ENCODE results near the gene ENO2.
"Not testable (repeated sequence)": the region's sequence is repeated elsewhere in the genome, so short reads cannot be mapped to it uniquely, and the experiment has no call there.

The ENO2 gene

DNA sequence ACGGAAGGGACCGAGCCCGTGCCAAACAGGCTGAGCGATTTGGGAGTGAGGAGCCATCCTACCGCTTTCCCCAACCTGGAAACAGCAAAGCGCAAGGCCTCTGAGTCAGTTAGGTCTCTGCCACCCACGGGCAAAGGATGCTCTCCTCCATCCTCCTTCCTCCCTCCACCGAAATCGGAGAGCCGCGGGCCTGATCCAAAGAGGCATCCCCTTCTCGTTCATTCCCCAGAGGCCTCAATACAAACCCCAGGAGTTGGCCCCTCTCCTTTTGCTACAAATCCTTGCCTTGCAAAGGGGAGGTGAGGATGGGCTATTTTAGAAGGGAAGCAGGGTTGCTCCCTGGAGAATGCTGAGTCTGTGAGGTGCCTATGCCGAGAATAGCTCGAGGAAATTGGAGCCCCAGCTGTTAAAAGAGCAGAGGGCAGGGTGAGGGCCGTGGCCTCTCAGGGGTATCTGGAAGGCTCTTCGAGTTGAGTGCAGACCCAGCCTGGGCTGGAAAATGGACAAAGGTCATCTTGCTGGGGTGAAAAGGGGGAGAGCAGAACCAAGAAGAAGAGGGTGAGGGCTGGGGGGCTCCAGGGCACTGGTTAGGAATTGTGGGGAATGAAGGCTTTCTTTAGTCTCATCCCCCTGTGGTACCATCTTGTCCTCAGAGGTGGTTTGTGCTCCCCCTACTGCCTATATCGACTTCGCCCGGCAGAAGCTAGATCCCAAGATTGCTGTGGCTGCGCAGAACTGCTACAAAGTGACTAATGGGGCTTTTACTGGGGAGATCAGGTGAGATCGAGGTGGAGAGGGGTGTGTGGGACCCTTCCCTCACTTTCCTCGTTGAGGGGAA is 46.0 kb upstream of the ENO2 start:
- Histone ChIP-seq H3K4me1 (ENCODE audit: control extremely low read depth in 1 of 4, control insufficient read depth in 4 of 4, insufficient read depth in 4 of 4, low read length in 3 of 4) (peaks cover 8 to 59% (median 50%) of the 10 kb centered on the region in 4 experiments), H3K9me3 (ENCODE audit: control extremely low read depth in 1 of 5, control insufficient read depth in 4 of 5, insufficient read depth in 2 of 5, low read depth in 1 of 5, low read length in 4 of 5) (no peaks in the 10 kb centered on the region), H3K27ac (ENCODE audit: insufficient read depth in 1 of 2, low read depth in 1 of 2, low read length in 2 of 2, poor library complexity in 1 of 2, severe bottlenecking in 2 of 2) (peak overlapping the region in 1 of 2 experiments; percentile 76), H3K4me3 (ENCODE audit: control insufficient read depth in 1 of 7, extremely low read depth in 1 of 7, insufficient read depth in 4 of 7, low read depth in 2 of 7, low read length in 6 of 7) (peak overlapping the region; percentile 63 to 89 (median 78)), H3K36me3 (ENCODE audit: control insufficient read depth in 4 of 4, insufficient read depth in 4 of 4, low read length in 3 of 4) (peaks cover 4 to 59% (median 44%) of the 10 kb centered on the region in 4 experiments), H3K27me3 (replicated peaks in 2 of 5; ENCODE audit: control insufficient read depth in 4 of 5, insufficient read depth in 5 of 5, low read length in 4 of 5) (no peaks in the 10 kb centered on the region)
- DNase-seq: no peak
- ChIA-PET POLR2A (interaction anchor here (0.6 to 3.7 kb wide), 5 partner anchors 15 to 85 kb away, joined by 3 to 21 read pairs (median 6); partner anchors contain the start of genes C12orf57, RNU7-1 and USP5), CTCF (interaction anchor here (0.7 to 9.4 kb wide), 26 partner anchors 9 to 292 kb away, joined by 3 to 105 read pairs (median 5); partner anchors contain the start of genes C12orf57, CDCA3, LRRC23 and RNU7-1)
- WGBS (ENCODE audit: insufficient coverage): 19% methylated on average over 10 of the region's 22 CpGs

- Histone ChIP-seq H3K4me1 (ENCODE audit: control extremely low read depth in 1 of 4, control insufficient read depth in 4 of 4, insufficient read depth in 4 of 4, low read length in 3 of 4) (peaks cover 8 to 68% (median 58%) of the 10 kb centered on the region in 4 experiments), H3K27ac (ENCODE audit: insufficient read depth in 1 of 2, low read depth in 1 of 2, low read length in 2 of 2, poor library complexity in 1 of 2, severe bottlenecking in 2 of 2) (no peak overlapping the region), H3K27me3 (replicated peaks in 2 of 5; ENCODE audit: control insufficient read depth in 4 of 5, insufficient read depth in 5 of 5, low read length in 4 of 5) (no peaks in the 10 kb centered on the region), H3K4me3 (ENCODE audit: control insufficient read depth in 1 of 7, extremely low read depth in 1 of 7, insufficient read depth in 4 of 7, low read depth in 2 of 7, low read length in 6 of 7) (peak overlapping the region in 3 of 7 experiments; percentile 78 to 89 (median 89)), H3K36me3 (ENCODE audit: control insufficient read depth in 4 of 4, insufficient read depth in 4 of 4, low read length in 3 of 4) (peaks cover 4 to 51% (median 38%) of the 10 kb centered on the region in 4 experiments), H3K9me3 (ENCODE audit: control extremely low read depth in 1 of 5, control insufficient read depth in 4 of 5, insufficient read depth in 2 of 5, low read depth in 1 of 5, low read length in 4 of 5) (no peaks in the 10 kb centered on the region)
- DNase-seq: peak; percentile 84 to 93 (median 87)
- ChIA-PET CTCF (interaction anchor here (0.6 to 9.4 kb wide), 31 partner anchors 10 to 322 kb away, joined by 3 to 105 read pairs (median 5); partner anchors contain the start of genes C12orf57, C1RL, CDCA3 and LRRC23), POLR2A (interaction anchor here (0.6 to 3.7 kb wide), 4 partner anchors 18 to 86 kb away, joined by 3 to 21 read pairs (median 6); partner anchors contain the start of genes C12orf57, RNU7-1 and USP5)
- WGBS (ENCODE audit: insufficient coverage): 51% methylated on average over 12 of the region's 12 CpGs
Measured at GRCh38 chr12:6869049-6870021, 45.0 kb upstream of the ENO2 start.

DNA sequence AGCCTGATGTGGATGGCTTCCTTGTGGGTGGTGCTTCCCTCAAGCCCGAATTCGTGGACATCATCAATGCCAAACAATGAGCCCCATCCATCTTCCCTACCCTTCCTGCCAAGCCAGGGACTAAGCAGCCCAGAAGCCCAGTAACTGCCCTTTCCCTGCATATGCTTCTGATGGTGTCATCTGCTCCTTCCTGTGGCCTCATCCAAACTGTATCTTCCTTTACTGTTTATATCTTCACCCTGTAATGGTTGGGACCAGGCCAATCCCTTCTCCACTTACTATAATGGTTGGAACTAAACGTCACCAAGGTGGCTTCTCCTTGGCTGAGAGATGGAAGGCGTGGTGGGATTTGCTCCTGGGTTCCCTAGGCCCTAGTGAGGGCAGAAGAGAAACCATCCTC is 44.1 kb upstream of the ENO2 start:
- CTCF ChIA-PET: interaction anchor here (0.7 to 9.4 kb wide), 16 partner anchors 16 to 273 kb away, joined by 3 to 105 read pairs (median 14); partner anchors contain the start of genes C12orf57, CDCA3, LRRC23 and RNU7-1
- H3K4me3 ChIP-seq (ENCODE audit: control insufficient read depth in 1 of 7, extremely low read depth in 1 of 7, insufficient read depth in 4 of 7, low read depth in 2 of 7, low read length in 6 of 7); DNase-seq; H3K27me3 ChIP-seq (replicated peaks in 2 of 5; ENCODE audit: control insufficient read depth in 4 of 5, insufficient read depth in 5 of 5, low read length in 4 of 5); POLR2A ChIA-PET; H3K27ac ChIP-seq (ENCODE audit: insufficient read depth in 1 of 2, low read depth in 1 of 2, low read length in 2 of 2, poor library complexity in 1 of 2, severe bottlenecking in 2 of 2); H3K9me3 ChIP-seq (ENCODE audit: control extremely low read depth in 1 of 5, control insufficient read depth in 4 of 5, insufficient read depth in 2 of 5, low read depth in 1 of 5, low read length in 4 of 5): not testable (repeated sequence)
- H3K4me1 ChIP-seq (ENCODE audit: control extremely low read depth in 1 of 4, control insufficient read depth in 4 of 4, insufficient read depth in 4 of 4, low read length in 3 of 4): peaks cover 14 to 73% (median 67%) of the 10 kb centered on the region in 4 experiments
- no CpG with 5 or more reads among the region's 4 CpGs for WGBS (ENCODE audit: insufficient coverage)
- peaks cover 4 to 42% (median 31%) of the 10 kb centered on the region in 4 experiments for H3K36me3 ChIP-seq (ENCODE audit: control insufficient read depth in 4 of 4, insufficient read depth in 4 of 4, low read length in 3 of 4)

GRCh38 chr12:6871052-6871957 is 43.1 kb upstream of the ENO2 start:
- ChIA-PET CTCF (interaction anchor here (0.8 to 9.4 kb wide), 25 partner anchors 10 to 242 kb away, joined by 3 to 105 read pairs (median 8); partner anchors contain the start of genes C12orf57, CDCA3, LRRC23 and MLF2), POLR2A (interaction anchor here (1.1 kb wide), 1 partner anchor 73 kb away, joined by 3 read pairs; the partner anchor contains the start of genes C12orf57 and RNU7-1)
- no peak for DNase-seq
- Histone ChIP-seq H3K36me3 (ENCODE audit: control insufficient read depth in 4 of 4, insufficient read depth in 4 of 4, low read length in 3 of 4) (peaks cover 4 to 32% (median 22%) of the 10 kb centered on the region in 4 experiments), H3K9me3 (ENCODE audit: control extremely low read depth in 1 of 5, control insufficient read depth in 4 of 5, insufficient read depth in 2 of 5, low read depth in 1 of 5, low read length in 4 of 5) (no peaks in the 10 kb centered on the region), H3K27me3 (replicated peaks in 2 of 5; ENCODE audit: control insufficient read depth in 4 of 5, insufficient read depth in 5 of 5, low read length in 4 of 5) (no peaks in the 10 kb centered on the region), H3K4me1 (ENCODE audit: control extremely low read depth in 1 of 4, control insufficient read depth in 4 of 4, insufficient read depth in 4 of 4, low read length in 3 of 4) (peaks cover 18 to 76% (median 70%) of the 10 kb centered on the region in 4 experiments), H3K4me3 (ENCODE audit: control insufficient read depth in 1 of 7, extremely low read depth in 1 of 7, insufficient read depth in 4 of 7, low read depth in 2 of 7, low read length in 6 of 7) (peak overlapping the region in 5 of 7 experiments; percentile 7 to 94 (median 77)), H3K27ac (ENCODE audit: insufficient read depth in 1 of 2, low read depth in 1 of 2, low read length in 2 of 2, poor library complexity in 1 of 2, severe bottlenecking in 2 of 2) (peak overlapping the region in 1 of 2 experiments; percentile 86)
- WGBS (ENCODE audit: insufficient coverage): 74% methylated on average over 10 of the region's 12 CpGs

GRCh38 chr12:6872073-6873048 is 42.0 kb upstream of the ENO2 start:
- CTCF ChIA-PET: interaction anchor here (0.6 to 9.4 kb wide), 40 partner anchors 9 to 241 kb away, joined by 3 to 105 read pairs (median 4); partner anchors contain the start of genes C12orf57, CDCA3, ENO2 and LRRC23
- no peaks in the 10 kb centered on the region for H3K9me3 ChIP-seq (ENCODE audit: control extremely low read depth in 1 of 5, control insufficient read depth in 4 of 5, insufficient read depth in 2 of 5, low read depth in 1 of 5, low read length in 4 of 5)
- POLR2A ChIA-PET: interaction anchor here (0.7 to 2.6 kb wide), 8 partner anchors 18 to 236 kb away, joined by 3 to 21 read pairs (median 4); partner anchors contain the start of genes C12orf57, C1RL, RNU7-1 and USP5
- H3K27ac ChIP-seq (ENCODE audit: insufficient read depth in 1 of 2, low read depth in 1 of 2, low read length in 2 of 2, poor library complexity in 1 of 2, severe bottlenecking in 2 of 2): peak overlapping the region; percentile 55 to 86
- peak overlapping the region; percentile 76 to 94 (median 79) for H3K4me3 ChIP-seq (ENCODE audit: control insufficient read depth in 1 of 7, extremely low read depth in 1 of 7, insufficient read depth in 4 of 7, low read depth in 2 of 7, low read length in 6 of 7)
- WGBS (ENCODE audit: insufficient coverage): 2% methylated on average over 37 of the region's 40 CpGs
- no peaks in the 10 kb centered on the region for H3K27me3 ChIP-seq (replicated peaks in 2 of 5; ENCODE audit: control insufficient read depth in 4 of 5, insufficient read depth in 5 of 5, low read length in 4 of 5)
- H3K36me3 ChIP-seq (ENCODE audit: control insufficient read depth in 4 of 4, insufficient read depth in 4 of 4, low read length in 3 of 4): peaks cover 4 to 29% (median 22%) of the 10 kb centered on the region in 4 experiments
- peaks cover 18 to 68% (median 61%) of the 10 kb centered on the region in 4 experiments for H3K4me1 ChIP-seq (ENCODE audit: control extremely low read depth in 1 of 4, control insufficient read depth in 4 of 4, insufficient read depth in 4 of 4, low read length in 3 of 4)
- peak; percentile 75 to 84 (median 82) for DNase-seq

All from common myeloid progenitor, CD34-positive (primary cell).